GM21390 (cell line): ENCODE results near the gene RPLP1.

Experiments used
- ATAC-seq: cut with Tn5 transposase; IDR thresholded peaks from one replicate; pipeline ENCODE4 v1.9.1; 2021; ENCODE audit not compliant: unreplicated experiment

RPLP1 gene

DNA sequence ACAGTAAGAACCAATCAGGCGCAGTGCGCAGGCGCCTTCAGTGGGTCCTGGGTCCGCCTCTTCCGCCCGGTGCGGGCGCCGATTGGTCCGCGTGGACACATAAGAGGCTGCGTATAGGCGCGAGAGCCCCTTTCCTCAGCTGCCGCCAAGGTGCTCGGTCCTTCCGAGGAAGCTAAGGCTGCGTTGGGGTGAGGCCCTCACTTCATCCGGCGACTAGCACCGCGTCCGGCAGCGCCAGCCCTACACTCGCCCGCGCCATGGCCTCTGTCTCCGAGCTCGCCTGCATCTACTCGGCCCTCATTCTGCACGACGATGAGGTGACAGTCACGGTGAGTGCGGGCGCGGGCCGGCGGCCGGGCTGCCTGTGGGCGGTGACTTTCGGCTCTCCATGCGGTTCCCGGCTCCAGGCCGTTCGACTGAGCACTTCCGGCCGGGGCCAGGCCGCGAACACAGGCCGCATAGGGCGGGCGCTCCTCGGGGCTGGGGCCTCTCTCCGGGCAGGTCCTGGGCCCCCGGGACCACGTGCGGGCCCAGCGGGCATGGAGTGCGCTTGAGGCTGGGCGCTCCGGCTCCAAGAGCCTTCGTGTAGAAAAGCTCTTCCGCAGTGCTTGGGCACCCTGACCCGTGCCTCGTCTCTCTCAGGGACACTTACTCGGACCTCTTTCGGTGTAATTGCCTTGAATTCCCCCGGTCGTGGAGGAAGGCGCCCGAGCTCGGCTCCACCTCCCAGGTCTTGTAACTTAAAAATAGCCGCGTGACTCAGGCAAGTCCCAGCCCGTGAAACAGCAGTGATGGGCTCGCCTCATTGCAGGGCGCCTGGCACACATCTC is at the start of gene RPLP1:
TSS of gene RPLP1 (plus strand) at position 127 of the 830 bp plus-strand sequence. CDS start at position 258, 131 bp downstream.
- ATAC-seq: peak; percentile 84

DNA sequence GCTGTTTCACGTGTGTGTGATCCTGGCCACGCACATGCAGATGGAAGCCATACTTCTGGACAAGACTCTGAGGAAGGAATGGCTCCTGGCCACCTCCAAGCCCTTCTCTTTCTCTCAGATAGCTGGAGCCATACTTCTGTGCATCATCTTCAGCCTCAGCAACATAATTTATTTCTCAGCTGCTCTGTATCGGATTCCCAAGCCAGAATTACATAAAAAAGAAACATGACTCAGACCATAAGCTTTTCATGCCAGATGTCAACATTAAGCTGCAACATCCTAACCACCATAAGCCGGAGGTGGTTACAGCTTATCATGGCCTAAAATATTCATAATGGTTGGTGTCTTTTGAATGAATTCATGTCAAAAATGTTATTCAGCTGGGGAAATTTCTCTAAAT is 49.0 kb upstream of the RPLP1 start:
- no peak for ATAC-seq

DNA sequence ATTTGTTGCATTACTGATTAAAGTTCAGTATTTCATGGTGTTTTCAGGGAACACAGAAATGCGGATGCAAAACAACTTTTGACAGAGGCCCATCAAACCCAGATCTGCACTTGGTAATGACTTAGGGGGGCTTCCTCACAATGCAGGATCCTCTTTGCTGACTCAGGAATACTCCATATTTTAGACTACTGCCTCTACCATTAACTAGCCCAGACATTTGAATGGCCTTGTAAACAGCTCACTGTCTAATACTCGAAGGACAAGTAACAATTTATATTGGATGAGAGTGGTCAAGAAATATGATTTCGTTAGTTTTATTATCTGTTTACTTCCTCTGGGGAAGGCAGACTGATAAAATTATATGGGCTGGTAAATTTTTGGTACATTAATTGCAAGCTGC is 47.5 kb upstream of the RPLP1 start:
- ATAC-seq: no peak

DNA sequence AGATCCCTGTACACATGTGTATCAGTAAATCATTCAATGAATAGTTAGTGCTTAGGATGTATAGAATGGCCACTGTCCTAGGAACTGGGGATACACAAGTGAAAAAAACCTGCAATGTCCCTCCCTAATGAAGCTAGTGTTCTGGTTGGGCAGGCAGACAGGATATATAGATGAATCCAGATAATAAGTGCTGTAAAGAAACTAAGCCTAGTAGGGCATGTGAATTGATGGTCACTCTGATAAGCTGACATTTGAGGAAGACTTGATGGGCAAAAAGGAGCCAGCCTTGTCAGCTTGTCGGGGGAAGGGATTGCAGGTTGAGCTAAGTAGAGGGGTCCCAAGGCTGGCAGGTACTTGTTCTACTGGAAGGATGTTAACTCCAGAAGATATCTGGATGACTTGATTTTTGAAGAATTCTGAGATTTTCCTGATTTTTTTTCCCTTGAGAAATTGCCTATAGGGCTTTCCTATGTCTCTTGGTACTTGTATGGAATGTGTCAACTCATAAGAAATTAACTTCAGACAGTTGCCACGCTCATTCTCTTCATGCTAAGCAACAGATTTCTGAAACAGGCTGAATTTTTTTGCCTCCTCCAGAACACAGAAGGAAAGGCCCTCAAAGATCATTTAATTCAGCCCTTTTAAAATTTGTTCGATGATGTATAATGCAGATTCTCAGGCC is 44.8 kb upstream of the RPLP1 start:
- no peak for ATAC-seq

DNA sequence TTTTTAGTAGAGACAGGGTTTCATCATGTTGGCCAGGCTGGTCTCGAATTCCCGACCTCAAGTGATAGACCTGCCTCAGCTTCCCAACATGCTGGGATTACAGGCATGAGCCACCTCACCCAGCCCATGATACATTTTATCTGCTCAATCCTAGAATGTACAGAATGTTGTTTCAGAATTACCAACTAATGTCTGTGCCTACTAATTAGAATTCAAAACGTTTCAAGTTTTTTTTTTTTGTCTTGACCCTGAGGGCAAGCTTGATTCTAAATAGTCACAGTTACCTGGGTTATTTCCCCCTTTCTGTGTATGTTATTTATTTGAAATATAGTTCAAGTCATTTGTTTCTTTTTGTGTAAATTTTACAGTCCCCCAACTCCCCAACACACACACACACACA is 43.8 kb upstream of the RPLP1 start:
- no peak for ATAC-seq

DNA sequence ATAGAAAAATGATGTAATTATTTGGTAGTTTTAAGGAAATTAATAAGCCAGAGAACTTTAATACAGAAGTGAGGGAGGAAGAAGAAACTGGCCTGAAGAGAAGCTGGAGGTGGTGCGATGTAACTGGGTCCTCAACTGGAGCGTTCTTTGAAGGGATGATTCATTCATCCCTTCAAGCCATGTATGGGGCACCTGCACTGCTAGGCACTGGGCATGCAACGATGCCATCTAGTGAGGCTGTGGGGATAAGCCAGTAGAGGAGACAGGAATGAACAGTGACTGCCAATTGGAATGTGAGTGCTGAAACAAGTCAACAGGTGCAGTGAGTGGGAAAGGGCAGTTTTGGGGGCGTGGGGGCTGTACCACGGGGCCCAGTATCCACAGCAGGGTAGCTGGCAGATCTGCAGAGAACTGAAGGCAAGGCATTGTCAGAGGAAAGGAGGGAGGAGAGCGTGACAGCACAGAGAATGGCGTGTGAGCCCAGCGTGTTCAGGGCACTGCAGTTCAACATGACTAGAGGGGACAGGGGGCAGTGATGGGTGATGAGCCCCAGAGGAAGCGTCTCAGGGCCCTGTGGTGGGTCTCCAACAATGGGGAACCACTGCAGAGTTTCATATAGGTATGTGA is 42.3 kb upstream of the RPLP1 start:
- ATAC-seq: no peak

DNA sequence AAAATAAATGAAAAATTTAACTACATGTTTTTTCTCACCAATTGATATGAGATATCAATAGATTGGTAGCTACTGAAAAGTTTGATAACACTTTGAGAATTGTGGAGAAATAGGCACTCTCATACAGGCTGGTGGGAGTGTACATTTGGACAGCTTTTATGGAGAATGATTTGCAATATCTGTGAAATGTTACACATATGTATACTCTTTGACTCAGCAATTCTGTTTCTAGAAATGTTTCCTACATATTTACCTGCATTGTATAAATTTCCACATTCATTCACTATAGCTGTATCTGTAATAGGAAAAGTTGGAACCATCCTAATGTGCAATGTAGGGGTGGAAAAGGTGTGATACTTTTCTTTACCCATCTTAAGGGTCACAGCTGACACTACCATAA is 40.3 kb upstream of the RPLP1 start:
- no peak for ATAC-seq

DNA sequence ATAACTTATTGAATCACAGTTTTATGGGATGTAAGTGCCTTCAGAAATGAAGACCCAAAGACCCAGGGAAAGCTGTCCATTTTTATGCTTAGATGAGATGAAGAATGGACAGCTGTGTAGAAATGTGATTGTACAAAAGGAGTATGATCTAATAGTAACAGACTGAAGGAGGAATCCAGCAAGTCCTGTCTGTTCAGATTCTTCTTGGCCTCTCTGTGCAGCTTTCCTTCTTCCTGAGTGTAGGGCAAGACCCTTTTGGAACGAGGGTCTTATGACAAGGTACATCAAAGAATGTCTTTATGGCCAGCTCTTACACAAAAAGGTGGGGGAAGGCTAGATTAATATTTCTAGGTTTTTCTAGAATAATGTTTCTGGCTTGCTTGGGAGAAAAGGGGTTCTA is 39.9 kb upstream of the RPLP1 start:
- ATAC-seq: no peak

DNA sequence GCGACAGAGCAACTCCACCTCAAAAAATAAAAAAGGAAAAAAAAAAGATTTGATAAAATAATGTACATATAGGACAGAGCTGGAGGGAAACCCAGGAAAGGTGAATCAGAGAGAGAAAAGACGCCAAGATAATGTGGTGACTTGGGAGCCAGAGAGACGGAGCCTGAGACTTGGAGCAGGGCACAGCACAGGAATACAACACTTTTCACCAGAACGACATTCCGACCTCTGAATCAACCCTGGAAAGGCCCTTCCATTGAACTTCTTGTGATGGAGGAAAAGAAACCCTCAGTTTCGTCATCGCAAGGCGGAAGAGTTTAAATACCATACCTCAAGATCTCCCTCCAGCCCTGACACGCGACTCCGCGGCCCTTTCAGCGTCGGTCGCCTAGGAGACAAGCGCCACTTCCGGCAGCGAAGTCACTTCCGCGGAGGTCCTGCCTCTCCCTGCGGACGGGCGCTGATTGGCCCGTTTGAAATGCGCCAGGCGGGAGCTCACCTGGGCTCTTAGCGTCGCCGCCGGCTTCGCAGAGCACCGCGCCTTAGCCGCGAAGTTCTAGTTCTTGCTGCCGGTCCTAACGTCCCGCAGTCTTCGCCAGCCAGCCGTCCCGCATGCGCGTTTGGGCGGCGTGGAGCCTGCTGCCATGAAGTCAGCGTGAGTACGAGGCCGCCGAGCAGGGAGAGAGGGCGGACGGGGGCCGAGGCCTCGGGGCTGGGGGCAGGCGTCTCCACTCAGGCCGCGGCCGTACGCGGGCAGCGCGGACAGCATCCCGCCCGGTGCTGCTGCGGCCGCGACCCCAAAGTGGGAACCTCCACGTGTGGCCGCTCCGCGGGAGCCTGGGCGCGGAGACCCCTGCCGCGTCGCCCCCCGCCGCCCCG is 38.6 kb upstream of the RPLP1 start, which contains the start of gene KIF23:
TSS of gene KIF23 (plus strand) at position 528 of the 879 bp plus-strand sequence. CDS start at position 645, 117 bp downstream.
- ATAC-seq: peak; percentile 94

DNA sequence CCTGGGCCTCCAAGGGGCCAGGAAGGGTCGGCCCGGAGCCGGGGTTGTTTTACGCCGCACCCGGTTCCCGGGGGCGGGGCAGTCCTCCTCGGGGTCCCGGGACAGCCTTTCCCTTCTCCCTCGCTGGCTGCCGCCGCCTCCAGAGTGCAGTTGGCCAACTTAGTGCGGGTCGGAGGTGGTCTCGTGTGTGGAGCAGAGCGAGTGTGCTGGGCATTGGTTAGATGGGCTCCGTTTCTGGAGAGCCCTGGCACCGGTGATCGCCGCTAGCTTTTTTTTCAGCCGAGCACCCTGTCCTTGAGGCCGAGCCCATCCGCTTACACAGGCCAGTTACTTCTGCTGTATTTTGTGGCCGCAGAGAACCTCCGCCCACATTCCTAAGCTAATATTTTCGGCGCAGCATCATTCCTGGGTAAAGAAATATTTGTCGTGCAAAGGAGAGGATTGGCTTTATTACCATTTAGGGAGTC is 37.9 kb upstream of the RPLP1 start:
- peak; percentile 30 for ATAC-seq

DNA sequence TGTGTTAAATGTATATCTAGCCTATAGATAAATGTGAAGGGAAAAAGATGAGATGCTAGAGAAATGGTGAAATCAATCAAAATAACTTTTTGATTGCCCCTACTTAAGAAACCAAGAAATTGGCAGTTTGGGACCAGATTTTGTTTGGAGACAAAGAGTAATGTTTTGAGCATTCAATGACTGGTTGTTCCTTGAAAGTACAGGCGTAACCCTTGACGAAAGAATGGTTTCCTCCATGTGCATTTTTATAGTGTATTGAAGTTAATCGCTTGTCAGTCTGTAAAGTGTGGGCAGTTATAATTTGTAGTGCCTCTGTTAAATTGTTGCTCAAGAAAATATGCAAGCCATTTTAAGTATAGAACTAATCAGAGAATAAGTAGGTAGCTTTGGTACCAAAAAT is 37.2 kb upstream of the RPLP1 start:
- no peak for ATAC-seq

DNA sequence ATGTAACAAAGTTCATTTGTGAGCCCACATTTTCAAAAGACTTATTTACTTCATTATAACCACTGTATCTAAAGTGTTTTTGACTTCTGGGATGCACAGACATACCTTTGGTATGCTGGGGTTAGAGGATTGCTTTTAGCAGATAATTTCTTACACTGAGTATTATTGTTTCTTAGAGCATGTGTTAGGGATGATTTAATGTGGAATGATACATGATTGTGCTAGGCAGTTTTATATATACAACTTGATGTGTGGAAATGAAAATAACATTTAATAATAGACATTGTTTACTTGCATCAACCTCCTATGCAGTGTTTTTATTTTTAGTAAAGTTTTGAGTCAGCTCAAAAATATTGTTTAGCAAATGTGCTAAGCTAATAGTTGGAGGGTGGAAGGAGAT is 35.0 kb upstream of the RPLP1 start:
- no peak for ATAC-seq

DNA sequence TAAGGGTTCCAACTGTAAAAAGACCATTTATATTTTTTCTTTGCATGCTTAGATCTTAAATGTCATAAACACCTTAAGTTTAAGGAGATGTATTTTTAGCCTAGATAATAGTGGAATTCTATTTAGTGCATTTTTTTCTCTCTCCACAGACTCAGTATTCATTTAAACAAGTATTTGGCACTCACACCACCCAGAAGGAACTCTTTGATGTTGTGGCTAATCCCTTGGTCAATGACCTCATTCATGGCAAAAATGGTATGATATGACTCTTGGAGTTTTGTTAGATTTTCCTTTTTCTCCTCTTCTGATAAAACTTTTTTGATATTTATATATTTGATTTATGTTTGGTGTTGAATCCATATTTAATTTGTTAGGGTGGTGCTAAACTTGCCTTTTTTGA is 31.1 kb upstream of the RPLP1 start:
- ATAC-seq: no peak

DNA sequence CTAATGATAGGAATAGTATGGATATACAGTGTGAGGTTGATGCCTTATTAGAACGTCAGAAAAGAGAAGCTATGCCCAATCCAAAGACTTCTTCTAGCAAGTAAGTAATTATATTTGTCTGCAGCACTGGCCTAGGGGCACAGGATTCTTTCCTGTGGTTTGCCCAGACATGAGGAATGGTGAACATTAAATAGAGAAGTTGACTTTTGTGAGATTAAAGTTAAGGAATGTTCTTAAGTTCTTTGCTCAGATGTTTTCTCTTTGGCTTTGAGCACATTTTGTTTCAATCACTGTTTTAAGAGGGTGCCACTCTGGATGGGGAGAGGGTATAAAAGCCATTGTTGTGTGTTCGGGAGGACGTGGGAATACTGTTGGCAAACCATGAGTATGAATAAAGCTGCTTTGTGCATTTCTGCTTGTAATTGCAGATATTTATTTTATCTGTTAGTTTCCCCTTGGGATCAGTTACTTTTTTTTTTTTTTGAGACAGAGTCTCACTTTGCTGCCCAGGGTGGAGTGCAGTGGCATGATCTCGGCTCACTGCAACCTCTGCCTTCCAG is 30.2 kb upstream of the RPLP1 start:
- no peak for ATAC-seq

DNA sequence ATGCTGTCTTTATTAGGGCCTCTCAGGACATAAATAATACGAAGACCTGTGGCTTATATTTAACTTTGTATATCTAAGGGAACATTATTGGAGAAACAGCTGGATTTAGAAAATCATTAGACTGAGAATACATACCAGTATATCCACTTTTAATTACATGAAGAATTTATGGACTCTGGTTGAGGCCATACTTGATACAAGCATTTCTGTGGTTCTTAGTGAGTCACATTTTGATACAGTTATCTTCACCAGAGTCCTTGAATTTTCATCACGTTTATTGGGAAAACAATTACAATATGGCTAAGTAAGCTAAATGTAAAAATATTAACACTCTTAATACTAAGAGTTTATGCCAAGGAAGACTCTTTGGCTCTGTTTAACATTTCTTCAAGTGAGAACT is 28.6 kb upstream of the RPLP1 start:
- ATAC-seq: no peak

DNA sequence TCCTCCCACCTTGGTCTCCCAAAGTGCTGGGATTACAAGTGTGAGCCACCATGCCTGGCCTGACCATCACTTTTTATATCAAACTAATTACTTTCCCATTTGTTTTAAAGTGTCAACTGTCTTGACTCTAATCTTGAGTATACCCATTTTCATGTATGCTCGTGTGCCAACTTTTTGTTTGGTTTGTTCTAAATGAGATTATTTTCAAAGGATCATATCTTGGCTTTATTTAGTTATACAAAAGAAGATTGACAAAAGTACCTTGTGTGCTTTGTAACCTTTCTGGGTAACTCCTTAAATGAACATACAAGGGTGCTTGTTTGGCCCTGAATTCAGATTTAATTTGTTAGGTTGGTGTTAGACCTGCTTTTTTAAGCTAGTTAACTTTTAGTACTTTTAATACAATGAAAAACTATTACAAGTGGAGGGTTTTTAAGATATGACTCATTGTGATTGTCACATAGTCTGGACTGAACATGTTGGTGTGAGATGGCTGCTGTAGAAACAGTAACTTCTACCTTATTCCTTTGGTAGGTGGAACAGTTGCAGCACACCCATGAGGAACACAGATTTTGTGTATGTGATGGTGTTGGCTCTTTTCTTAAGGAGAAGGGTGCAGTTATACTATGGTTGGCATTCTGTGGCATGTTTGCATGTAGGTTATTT is 27.7 kb upstream of the RPLP1 start:
- no peak for ATAC-seq

DNA sequence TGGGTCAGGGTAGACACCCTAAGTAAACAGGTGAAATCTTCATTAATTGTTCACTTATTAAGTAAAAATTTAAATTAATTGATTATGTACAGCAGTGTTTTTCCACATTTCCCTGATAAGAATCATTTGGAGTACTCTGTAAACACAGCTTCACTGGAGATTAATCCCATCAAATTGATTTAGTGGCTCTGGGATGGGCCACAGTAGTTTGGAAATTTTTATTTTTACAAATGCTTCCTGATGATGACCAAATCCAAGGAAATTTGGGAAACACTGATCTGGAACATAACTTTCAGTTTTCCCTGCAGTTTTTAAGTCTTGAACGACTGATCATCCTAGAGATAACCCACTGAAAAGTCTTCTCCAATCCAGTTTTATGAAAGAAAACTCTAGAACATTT is 18.8 kb upstream of the RPLP1 start:
- ATAC-seq: no peak

DNA sequence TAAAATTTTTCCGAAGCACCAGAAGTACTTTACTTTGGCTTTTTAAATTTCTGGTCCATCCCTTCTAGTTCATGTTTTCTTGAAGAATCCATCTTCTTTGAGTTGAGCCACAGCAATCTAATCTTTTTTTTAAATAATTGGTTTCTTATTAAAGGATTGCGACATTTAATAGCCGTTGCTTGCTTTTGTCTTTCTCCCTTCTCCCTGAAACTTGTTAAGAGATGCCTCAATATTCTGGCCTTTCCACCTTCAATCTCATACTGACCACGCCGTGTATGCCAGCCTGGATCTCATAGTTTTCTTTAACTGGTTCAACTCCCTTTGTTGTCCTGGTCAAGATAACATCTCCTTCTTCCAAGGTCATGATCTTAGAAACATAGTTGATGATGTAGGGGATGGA is 18.4 kb upstream of the RPLP1 start:
- ATAC-seq: no peak

DNA sequence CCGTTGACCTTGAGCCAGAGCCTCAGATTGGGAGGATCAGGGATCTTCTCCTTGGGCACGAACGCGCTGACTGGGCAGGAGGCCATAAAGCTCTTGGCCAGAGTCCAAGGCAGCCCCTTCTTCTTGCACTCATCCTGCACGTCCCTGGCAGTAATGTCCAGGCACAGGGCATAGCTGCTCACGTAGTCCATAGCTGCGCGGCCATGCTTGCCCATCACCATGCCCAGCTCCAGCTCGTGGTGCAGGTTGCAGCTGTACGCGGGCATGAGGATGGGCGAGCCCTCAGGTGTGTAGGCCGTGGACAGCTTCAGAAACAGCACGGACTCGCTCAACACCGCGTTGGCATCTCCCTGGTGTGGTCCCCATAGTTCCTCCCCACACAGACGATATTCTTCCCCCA is 17.9 kb upstream of the RPLP1 start:
- no peak for ATAC-seq

DNA sequence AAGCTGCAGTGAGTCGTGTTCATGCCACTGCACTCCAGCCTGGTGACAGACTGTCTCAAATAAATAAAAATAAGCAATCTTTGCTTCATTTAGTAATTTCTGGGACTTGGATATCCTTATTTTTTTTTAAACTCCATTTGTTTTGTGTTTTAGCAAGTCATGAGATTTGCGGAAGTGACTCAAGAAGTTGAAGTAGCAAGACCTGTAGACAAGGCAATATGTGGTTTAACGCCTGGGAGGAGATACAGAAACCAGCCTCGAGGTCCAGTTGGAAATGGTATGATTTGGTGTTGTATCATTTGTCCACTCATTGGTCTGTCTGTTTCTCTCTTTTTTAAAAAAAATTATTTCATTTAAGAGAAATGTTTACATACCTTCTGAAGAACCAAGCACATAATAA is 16.6 kb upstream of the RPLP1 start:
- no peak for ATAC-seq
